Measurements from ENCODE around the gene MPRIP.

The MPRIP gene

GRCh38 chr17:17033466-17033865 lies 8.8 kb upstream of the MPRIP start:
- no peak for DNase-seq (ENCODE audit: low read depth, low spot score)
- ChIA-PET CTCF (no interaction called here), POLR2A (interaction anchor here (0.7 kb wide), 1 partner anchor 46 kb away, joined by 3 read pairs; no protein-coding TSS in a partner anchor)
- H3K4me3 ChIP-seq (ENCODE audit: low read depth, low read length), result no peak overlapping the region
- TF ChIP-seq CTCF (IDR thresholded peaks at IDR 0.05; ENCODE audit: insufficient read depth, low read length, missing control alignments), result no peak

GRCh38 chr17:17034026-17034425 lies 8.2 kb upstream of the MPRIP start:
- no peak for DNase-seq (ENCODE audit: low read depth, low spot score)
- ChIA-PET CTCF (interaction anchor here (1.6 kb wide), 1 partner anchor 9 kb away, joined by 3 read pairs; no protein-coding TSS in a partner anchor), POLR2A (interaction anchor here (0.7 kb wide), 1 partner anchor 46 kb away, joined by 3 read pairs; no protein-coding TSS in a partner anchor)
- no peak overlapping the region for H3K4me3 ChIP-seq (ENCODE audit: low read depth, low read length)
- TF ChIP-seq CTCF (IDR thresholded peaks at IDR 0.05; ENCODE audit: insufficient read depth, low read length, missing control alignments), result no peak

DNA sequence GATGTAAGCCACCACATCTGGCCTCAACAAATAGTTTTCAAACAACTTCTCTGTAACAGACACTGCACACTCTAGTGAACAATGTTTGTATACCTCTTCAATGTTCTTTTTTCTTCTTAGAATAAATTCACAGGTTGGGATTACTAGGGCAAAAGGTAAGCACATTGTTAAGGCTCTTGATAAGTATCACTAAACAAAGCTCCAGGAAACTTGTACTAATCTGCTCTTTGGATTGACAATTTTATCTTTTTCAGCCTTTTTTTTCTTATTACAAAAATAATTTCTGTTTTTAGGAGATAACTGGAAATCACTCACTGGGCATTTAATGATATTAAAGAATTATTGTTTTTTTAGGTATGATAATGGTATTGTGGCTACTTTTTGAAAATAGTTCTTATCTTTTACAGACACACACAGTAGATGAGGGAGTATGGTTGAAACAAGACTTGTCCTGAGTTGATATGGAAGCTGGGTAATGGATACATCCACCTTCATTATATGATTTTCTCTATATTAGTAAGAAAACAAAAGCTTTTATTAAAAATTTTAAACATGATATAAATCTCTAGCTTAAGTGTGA lies 7.7 kb upstream of the MPRIP start:
- H3K4me3 ChIP-seq (ENCODE audit: low read depth, low read length), result no peak overlapping the region
- ChIA-PET POLR2A (no interaction called here), CTCF (interaction anchor here (1.6 kb wide), 1 partner anchor 9 kb away, joined by 3 read pairs; no protein-coding TSS in a partner anchor)
- DNase-seq (ENCODE audit: low read depth, low spot score), result no peak
- TF ChIP-seq CTCF (IDR thresholded peaks at IDR 0.05; ENCODE audit: insufficient read depth, low read length, missing control alignments), result no peak

GRCh38 chr17:17035490-17035889 lies 6.8 kb upstream of the MPRIP start:
- ChIA-PET CTCF (interaction anchor here (1.6 kb wide), 1 partner anchor 8 kb away, joined by 3 read pairs; no protein-coding TSS in a partner anchor), POLR2A (no interaction called here)
- H3K4me3 ChIP-seq (ENCODE audit: low read depth, low read length), result no peak overlapping the region
- TF ChIP-seq CTCF (IDR thresholded peaks at IDR 0.05; ENCODE audit: insufficient read depth, low read length, missing control alignments), result no peak
- no peak for DNase-seq (ENCODE audit: low read depth, low spot score)

GRCh38 chr17:17035920-17036523 lies 6.2 kb upstream of the MPRIP start:
- POLR2A ChIA-PET, result no interaction called here
- CTCF ChIA-PET, result interaction anchor here (1.1 to 1.3 kb wide), 2 partner anchors 8 to 43 kb away, joined by 3 to 4 read pairs; no protein-coding TSS in a partner anchor
- DNase-seq (ENCODE audit: low read depth, low spot score), result no peak
- H3K4me3 ChIP-seq (ENCODE audit: low read depth, low read length), result no peak overlapping the region
- TF ChIP-seq CTCF (IDR thresholded peaks at IDR 0.05; ENCODE audit: insufficient read depth, low read length, missing control alignments), result no peak

DNA sequence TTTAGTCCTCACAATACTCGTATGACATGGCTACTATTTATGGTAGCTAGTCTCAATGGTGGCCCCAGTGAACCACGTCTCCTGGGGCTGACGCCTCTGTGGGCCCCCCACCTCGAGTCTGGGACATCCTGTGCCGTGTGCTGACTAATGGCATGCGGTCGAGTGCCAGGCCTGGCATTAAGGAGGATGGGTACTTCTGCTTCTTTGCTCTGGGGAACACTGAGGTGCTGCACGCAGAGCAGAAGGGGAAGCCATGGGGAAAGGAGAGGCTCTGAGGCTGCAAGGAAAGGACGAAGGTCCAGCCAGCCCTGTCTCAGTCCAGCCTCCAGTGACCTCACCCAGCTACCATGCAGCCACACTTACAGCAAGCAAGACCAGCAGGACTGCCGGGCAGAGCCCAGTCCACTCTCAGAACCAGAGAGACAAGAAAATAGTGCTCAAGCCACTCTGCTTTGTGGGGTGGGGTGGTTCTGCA lies 5.7 kb upstream of the MPRIP start:
- TF ChIP-seq CTCF (IDR thresholded peaks at IDR 0.05; ENCODE audit: insufficient read depth, low read length, missing control alignments), result no peak
- DNase-seq (ENCODE audit: low read depth, low spot score), result no peak
- no peak overlapping the region for H3K4me3 ChIP-seq (ENCODE audit: low read depth, low read length)
- ChIA-PET CTCF (interaction anchor here (1.1 to 1.3 kb wide), 2 partner anchors 9 to 43 kb away, joined by 3 to 4 read pairs; no protein-coding TSS in a partner anchor), POLR2A (no interaction called here)

Data from AG04449 (cell line).